ENCODE measurements around the gene ATP2A2.
"Not testable (repeated sequence)": the region's sequence is repeated elsewhere in the genome, so short reads cannot be mapped to it uniquely, and the experiment has no call there.

The ATP2A2 gene

GRCh38 chr12:110301065-110301806 is 20.2 kb downstream of the ATP2A2 start:
- DNase-seq, result no peak

DNA sequence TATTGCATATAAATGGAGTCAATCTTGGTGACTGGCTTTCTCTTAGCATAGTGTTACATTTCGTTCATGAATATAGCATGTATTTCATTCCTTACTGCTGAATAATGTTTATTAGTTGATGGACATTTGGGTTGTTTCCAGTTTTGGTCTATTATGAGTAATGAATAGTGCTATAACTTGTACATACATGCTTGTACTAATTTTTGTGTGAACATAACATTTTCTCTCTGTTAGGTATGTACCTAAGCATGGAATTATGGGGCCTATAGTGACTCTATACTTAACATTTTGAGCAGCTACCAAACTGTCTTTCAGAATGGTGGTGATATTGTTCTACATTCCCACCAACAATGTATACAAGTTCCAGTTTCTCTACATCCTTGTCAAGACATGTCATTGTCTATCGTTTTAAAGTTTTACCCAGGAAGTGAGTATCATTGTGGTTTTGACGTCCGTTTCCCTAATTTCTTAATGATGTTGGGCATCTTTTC is 23.1 kb downstream of the ATP2A2 start:
- DNase-seq, result no peak

DNA sequence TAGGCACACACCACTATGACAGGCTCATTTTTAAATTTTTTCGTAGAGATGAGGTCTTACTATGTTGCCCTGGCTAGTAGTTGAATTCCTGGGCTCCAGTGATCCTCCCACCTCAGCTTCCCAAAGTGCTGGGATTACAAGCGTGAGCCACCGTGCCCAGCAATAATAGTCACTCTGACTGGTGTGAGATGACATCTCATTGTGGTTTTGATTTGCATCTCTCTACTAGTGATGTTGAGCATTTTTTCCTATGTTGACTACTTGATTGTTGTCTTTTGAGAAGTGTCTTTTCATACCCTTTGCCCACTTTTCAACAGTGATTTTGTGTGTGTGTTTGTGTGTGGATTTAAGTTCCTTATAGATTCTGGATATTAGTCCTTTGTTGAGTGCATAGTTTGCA is 26.3 kb downstream of the ATP2A2 start:
- DNase-seq, result no peak

GRCh38 chr12:110310763-110311162 is 29.7 kb downstream of the ATP2A2 start:
- no peak for DNase-seq

GRCh38 chr12:110311903-110312302 is 30.9 kb downstream of the ATP2A2 start:
- DNase-seq, result no peak

GRCh38 chr12:110312581-110313360 is 31.7 kb downstream of the ATP2A2 start:
- no peak for DNase-seq

GRCh38 chr12:110314308-110314707 is 33.3 kb downstream of the ATP2A2 start:
- no peak for DNase-seq

DNA sequence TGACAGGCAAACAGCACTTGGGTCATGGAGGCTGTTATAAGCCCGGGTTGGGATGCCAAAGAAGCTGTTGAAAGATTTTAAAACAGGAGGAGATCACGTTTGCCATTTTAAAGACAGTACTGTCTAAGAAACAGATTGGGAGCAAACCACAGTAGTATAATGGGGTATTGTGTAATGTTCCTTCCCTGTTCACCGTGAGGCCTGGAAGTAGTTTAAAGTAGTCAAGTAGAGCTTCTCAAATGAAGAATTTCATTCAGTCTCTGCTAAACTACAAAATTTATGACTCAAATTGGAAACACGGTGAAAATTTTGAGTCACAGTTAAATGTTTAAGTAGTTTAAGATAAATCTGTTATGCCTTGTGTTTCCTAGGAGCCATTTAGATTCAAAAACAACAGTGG is 35.8 kb downstream of the ATP2A2 start:
- DNase-seq, result no peak

DNA sequence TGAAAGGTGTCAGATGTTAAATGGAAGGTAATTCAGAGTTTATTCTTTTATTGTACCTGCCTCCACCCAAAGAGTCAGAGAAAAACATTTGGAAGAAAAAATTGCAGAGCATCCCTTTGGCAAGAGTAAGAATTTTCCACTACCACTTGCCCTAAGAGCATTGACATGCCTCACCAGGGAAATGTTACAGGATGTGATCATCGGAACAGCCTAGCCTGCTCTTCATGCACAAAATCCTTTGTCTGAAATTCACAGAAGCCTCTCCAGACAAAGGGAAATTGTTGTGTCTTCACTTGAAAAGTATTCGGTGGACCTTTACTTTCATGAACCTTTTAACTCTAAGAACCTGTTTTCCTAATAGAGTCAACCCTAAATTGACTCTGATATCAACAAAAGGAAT is 36.9 kb downstream of the ATP2A2 start:
- DNase-seq, result no peak

DNA sequence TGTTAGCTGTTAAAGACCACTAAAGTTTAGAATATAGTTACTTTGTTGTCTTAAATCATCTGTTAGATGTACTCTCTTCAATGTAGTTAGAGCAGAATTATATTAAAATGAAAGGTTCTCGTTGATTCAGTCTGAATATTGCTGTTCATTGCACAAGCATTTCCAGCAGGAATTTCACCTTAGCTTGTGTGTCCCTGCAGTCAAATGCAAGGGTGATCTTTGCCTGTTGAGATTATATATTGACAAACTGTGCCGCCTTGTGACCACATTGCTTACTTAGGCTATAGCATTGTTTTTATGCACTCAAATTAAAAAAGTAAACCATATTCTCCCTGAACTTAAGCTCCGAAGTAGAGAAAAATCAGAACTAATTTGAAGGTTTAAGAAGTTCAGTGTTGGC is 39.5 kb downstream of the ATP2A2 start:
- DNase-seq, result no peak

- DNase-seq, result no peak
Measured at GRCh38 chr12:110329710-110330109, 48.7 kb downstream of the ATP2A2 start.

GRCh38 chr12:110330124-110330523 is 49.1 kb downstream of the ATP2A2 start:
- no peak for DNase-seq

GRCh38 chr12:110330544-110330943 is 49.5 kb downstream of the ATP2A2 start:
- DNase-seq, result no peak

DNA sequence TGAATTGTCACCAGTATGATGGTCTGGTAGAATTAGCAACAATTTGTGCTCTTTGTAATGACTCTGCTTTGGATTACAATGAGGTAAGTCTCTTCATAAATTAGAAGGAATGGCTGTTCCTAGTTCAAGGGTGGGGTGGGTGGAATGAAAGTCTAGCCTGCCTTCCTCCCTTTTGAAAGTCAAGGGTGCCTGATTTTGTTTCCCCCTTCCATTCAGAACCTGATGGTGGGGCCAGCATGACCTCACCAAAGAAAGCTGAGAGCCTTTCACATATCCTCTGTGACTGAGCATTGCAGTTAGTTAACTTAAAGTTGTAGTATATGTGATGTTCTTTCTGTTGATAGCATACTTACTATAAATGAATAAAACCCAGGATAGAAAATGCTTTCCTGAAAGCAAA is 52.2 kb downstream of the ATP2A2 start:
- no peak for DNase-seq

DNA sequence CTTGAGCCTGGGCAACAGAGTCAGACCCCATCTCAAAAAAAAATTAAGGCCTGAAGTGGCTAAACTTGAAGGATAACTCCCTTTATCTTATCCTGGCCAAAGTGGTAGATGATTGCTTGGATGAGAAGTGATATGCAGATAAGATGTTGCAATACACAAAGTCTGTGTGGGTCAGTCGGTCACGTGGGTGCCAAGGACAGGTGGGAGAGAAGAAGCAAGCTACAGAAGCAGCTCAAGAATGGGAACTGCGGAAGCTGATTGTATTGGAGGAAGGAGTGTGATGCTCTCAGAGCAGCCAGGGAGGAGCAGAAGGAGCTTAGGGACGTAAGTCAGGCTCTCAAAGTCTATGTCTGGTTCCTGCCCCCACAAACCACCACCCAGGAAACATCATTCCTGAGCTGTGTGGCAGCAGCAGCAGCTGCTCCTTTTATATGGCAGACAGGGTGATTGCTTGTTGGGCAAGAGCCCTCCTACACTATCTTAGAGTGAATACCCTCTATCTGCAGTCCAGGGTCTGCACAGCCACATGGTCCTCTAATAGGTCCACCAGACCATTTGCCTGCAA is 54.5 kb downstream of the ATP2A2 start:
- no peak for DNase-seq

- no peak for DNase-seq
Measured at GRCh38 chr12:110337912-110338710, 57.1 kb downstream of the ATP2A2 start.

DNA sequence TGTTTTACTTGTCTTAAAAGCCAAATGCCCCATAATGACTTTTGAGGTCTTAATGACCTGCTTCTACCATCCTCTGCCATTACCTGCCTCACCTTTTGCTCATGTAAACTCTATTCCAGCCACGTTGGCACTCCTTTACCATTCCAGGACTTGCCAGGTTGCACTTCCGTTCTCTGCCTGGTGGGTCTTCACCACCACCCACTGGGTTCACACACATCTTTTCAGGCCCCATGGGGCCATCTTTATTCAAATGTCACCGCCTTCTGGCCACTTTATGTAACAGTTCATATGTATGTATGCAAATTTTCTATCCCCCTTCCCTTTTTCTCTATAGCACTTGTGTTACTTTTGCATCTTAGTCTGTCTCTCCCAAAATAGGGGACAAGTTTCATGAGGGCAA is 57.7 kb downstream of the ATP2A2 start:
- DNase-seq, result no peak

DNA sequence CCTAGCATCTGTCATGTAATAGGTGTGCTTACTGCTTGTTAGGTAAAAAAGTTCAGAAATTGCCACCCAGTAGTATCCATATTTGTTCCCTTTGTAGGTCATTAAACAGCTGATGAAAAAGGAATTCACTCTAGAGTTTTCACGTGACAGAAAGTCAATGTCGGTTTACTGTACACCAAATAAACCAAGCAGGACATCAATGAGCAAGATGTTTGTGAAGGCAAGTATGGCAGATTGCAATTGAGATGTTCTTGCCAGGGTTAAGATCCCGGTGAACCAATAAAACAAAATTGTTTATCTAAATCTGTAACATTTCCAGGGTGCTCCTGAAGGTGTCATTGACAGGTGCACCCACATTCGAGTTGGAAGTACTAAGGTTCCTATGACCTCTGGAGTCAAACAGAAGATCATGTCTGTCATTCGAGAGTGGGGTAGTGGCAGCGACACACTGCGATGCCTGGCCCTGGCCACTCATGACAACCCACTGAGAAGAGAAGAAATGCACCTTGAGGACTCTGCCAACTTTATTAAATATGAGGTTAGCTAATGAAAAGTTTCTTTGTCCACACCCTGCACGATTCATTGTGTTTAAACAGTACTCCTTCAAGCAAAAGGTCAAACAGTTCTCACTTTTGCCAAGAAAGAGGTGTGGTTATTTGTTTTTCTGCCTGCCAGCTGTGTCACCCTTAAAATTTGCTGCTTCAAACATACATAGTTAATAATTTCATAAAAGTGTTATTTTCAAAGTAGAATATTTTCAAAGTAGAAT is 58.3 kb downstream of the ATP2A2 start:
- no peak for DNase-seq

GRCh38 chr12:110340261-110340660 is 59.2 kb downstream of the ATP2A2 start:
- DNase-seq, result not testable (repeated sequence)

- no peak for DNase-seq
Measured at GRCh38 chr12:110340706-110341105, 59.7 kb downstream of the ATP2A2 start.

- DNase-seq, result no peak
Measured at GRCh38 chr12:110342157-110342556, 61.1 kb downstream of the ATP2A2 start.

DNA sequence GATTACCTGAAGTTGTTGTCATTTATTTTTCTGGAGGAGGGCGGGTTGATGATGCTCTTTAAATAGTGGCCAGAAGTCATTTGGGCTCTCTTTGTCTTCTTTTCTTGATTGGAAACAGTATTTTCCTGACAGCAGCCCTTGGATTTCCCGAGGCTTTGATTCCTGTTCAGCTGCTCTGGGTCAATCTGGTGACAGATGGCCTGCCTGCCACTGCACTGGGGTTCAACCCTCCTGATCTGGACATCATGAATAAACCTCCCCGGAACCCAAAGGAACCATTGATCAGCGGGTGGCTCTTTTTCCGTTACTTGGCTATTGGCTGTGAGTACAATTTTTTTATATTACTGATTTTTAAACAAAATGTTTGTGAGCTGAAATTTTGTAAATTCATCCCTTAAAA is 62.1 kb downstream of the ATP2A2 start:
- DNase-seq, result no peak

All from activated T-cell treated with anti-CD3 and anti-CD28 coated beads, Interleukin-2, amount 50 U/mL, for 1 hour (primary cell).